ENCODE results near the gene ADGRL3. TPM values are rescaled to one million over a fixed set of nuclear protein-coding genes. Genes with fewer than 3 reads are reported as not detected.
"Not testable (repeated sequence)": the region's sequence is repeated elsewhere in the genome, so short reads cannot be mapped to it uniquely, and the experiment has no call there.

The ADGRL3 gene
- total and polyA plus RNA-seq, 2 donors = 3.1 to 70.1 TPM

DNA sequence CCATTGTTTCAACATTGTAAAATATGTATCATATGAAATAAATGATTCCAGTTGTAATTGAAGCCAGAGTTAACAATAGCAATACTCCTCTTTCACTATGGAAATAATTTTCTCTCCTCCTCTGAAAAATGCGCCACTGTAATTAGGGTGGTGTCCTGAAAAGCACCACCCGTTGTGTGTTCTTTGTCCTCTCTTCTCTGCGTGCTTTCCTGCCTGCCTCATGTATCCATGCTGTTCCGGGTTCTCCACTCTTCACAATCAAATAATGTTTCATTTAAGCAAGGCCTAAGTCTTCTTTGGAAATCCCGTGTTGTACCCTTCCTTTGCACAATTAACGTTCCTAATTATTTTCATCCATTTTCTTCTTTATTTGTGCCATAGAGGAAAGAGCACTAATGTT, 293.3 kb downstream of the ADGRL3 start:
- Histone ChIP-seq H3K36me3 (ENCODE audit: insufficient read depth) (no peaks in the 10 kb centered on the region), H3K4me3 (ENCODE audit: low read depth, low read length) (no peak overlapping the region), H3K27ac (ENCODE audit: low read depth) (no peak overlapping the region), H3K4me1 (ENCODE audit: insufficient read depth) (no peaks in the 10 kb centered on the region)
- 92% methylated on average over 6 of the region's 6 CpGs for WGBS
- DNase-seq (ENCODE audit: extremely low spot score) = no peak

DNA sequence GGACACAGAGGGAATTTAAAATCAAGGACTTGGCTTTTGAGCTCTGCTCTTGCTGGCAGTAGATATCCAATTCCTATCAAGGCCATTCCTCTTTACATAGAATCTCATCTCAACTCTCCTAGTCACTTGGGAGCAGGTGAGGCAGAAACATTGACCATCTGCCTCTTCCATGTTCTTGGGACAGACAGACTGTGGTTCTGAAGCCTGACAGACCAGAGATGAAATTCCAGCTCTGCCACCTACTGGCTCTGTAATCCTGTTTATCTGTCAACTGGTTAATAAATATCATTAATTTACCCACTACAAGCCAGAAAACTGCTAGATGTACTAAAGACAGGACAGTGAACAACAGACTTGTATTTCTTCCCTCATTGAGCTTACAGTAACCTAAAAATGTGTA, 300.8 kb downstream of the ADGRL3 start:
- DNase-seq (ENCODE audit: extremely low spot score) = no peak
- H3K4me3 ChIP-seq (ENCODE audit: low read depth, low read length) = no peak overlapping the region
- H3K36me3 ChIP-seq (ENCODE audit: insufficient read depth) = no peaks in the 10 kb centered on the region
- no peaks in the 10 kb centered on the region for H3K4me1 ChIP-seq (ENCODE audit: insufficient read depth)
- H3K27ac ChIP-seq (ENCODE audit: low read depth) = no peak overlapping the region

DNA sequence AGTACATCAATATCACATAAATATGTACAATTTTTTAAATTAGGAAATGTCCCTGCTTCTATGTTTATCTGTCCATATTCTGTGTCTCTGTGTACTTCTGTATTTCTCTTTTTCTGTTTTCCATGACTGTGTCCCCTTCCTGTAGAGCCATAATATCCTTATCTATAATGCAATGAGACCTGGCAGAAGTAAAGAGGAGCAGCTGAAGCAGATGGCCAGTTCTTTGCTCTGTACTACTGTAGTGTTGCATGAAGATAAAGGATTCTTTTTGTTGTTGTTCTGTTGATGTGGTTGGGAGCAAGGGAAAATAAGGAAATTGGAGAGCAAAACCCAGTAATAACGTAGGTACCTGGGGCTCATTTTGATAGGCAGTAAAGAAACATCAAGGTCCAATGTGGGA, 301.7 kb downstream of the ADGRL3 start:
- no peak overlapping the region for H3K4me3 ChIP-seq (ENCODE audit: low read depth, low read length)
- H3K36me3 ChIP-seq (ENCODE audit: insufficient read depth) = no peaks in the 10 kb centered on the region
- H3K27ac ChIP-seq (ENCODE audit: low read depth) = no peak overlapping the region
- DNase-seq (ENCODE audit: extremely low spot score) = no peak
- WGBS = 71% methylated on average over 1 of the region's 1 CpG
- no peaks in the 10 kb centered on the region for H3K4me1 ChIP-seq (ENCODE audit: insufficient read depth)

DNA sequence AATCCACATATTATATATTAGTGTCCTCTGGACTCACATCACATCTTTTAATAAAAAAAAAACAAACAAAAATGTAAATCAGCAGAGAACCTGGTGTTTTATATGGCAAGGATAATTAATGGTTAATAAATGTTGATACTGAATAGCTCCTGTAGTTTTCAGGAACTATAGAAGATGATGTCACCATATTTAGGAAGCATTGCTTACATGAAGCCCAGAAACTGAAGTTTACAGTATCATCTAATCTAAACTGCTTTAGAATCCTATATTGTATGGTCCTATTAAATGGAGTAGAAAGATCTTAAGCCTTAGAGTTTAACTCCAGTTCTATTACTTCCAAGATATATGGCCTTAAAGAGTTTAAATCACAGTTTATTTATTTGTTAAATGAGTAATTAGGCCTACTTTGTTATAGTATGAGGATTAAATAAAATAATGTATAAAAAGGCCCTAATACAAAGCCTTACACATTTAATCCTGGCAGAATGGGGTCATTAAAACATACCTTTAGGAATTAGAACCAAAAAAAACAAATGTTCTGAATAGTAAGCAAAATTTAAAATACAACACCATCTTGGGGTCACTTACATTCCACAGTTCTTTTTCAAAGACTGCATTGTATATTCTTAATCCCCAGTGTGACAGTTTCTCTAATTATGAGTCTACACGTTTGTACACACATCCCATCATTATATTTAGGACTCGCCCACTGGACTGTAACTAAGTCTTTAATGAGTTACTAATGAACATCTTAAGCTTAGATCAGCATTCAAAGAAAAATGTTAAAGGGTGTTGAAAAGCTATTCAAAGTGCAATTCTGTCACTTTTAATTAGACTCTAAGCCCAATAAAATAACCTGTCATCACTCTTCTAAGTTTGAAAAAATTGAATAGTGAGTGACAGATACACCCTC, 305.9 kb downstream of the ADGRL3 start:
- no peak overlapping the region for H3K4me3 ChIP-seq (ENCODE audit: low read depth, low read length)
- no peaks in the 10 kb centered on the region for H3K4me1 ChIP-seq (ENCODE audit: insufficient read depth)
- H3K27ac ChIP-seq (ENCODE audit: low read depth) = no peak overlapping the region
- no peak for DNase-seq (ENCODE audit: extremely low spot score)
- WGBS = 83% methylated on average over 2 of the region's 2 CpGs
- no peaks in the 10 kb centered on the region for H3K36me3 ChIP-seq (ENCODE audit: insufficient read depth)

DNA sequence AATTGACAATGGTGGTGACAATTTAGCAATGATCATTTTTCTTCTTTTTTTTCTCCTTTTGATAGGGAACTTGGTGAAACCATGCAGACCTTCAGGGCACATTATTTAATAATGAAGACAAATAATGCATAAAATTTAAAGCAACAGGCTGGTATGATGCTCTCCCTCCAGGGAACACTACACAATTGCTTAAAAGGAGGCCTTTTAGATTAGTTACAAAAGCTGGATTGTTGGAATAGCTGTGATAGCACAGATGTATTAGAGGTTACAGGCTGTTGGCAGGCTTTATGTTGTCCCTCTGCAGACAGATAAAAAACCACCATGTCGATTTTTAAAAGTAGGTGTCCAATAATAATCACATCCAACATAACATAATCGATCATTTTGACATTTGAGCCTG, 307.0 kb downstream of the ADGRL3 start:
- no peaks in the 10 kb centered on the region for H3K36me3 ChIP-seq (ENCODE audit: insufficient read depth)
- no peaks in the 10 kb centered on the region for H3K4me1 ChIP-seq (ENCODE audit: insufficient read depth)
- 45% methylated on average over 2 of the region's 2 CpGs for WGBS
- no peak for DNase-seq (ENCODE audit: extremely low spot score)
- no peak overlapping the region for H3K4me3 ChIP-seq (ENCODE audit: low read depth, low read length)
- no peak overlapping the region for H3K27ac ChIP-seq (ENCODE audit: low read depth)

DNA sequence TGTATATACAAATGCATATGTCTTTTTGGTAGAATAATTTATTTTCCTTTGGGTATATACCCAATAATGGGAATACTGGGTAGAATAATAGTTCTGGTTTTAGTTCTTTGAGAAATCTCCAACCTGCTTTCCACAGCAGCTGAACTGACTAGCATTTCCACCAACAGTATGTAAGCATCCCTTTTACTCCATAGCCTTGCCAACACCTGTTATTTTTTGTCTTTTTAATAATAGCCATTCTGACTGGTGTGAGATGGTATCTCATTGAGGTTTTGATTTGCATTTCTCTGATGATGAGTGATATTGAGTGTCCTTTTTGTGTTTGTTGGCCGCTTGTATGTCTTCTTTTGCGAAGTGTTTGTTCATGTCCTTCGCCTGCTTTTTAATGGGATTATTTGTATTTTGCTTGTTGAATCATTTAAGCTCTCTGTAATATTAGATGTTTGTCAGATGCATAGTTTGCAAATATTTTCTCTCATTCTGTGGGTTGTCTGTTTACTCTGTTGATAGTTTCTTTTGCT, 309.7 kb downstream of the ADGRL3 start:
- H3K4me1 ChIP-seq (ENCODE audit: insufficient read depth); H3K27ac ChIP-seq (ENCODE audit: low read depth): not testable (repeated sequence)
- WGBS = 93% methylated on average over 3 of the region's 3 CpGs

DNA sequence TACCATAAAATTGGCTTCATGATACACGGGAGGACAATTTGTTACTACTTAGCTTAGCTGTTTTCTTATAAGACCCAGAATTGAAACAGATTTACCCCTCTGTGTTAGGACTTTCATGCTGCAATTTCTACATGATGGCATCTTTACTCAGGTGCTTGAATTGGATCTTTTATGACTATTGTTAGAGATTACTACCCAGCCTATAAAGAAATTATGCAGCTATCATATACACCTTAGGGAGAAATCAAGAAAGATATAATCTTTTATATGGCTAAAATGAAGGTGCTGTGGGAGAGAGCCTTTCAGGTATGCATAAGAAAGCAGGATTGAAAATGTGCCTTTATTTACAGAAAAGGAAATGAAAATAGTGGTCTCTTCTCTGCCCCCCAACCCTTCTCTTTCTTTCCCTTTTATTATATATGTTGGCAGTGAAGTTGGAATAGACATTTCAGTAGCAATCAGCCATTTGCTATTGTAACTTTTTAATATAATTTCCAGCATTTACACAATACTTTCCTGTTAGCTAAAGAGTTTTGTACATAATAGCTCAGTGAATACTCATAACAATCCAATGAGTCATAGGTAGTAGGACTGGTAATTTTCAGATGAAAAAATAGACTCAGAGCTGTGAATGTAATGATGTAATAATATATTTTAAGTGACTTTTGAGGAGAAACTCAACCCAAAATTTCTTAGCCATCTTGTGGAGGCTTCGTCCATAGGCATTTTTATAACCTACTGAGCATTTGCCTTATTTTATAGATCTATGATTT, 311.8 kb downstream of the ADGRL3 start:
- no peak overlapping the region for H3K4me3 ChIP-seq (ENCODE audit: low read depth, low read length)
- 74% methylated on average over 2 of the region's 2 CpGs for WGBS
- no peaks in the 10 kb centered on the region for H3K36me3 ChIP-seq (ENCODE audit: insufficient read depth)
- DNase-seq (ENCODE audit: extremely low spot score) = no peak
- no peaks in the 10 kb centered on the region for H3K4me1 ChIP-seq (ENCODE audit: insufficient read depth)
- H3K27ac ChIP-seq (ENCODE audit: low read depth) = no peak overlapping the region

More for the DNA sequence above, 309.7 kb downstream of the ADGRL3 start:
- not testable (repeated sequence) for H3K4me3 ChIP-seq (ENCODE audit: low read depth, low read length); H3K36me3 ChIP-seq (ENCODE audit: insufficient read depth); DNase-seq (ENCODE audit: extremely low spot score)

DNA sequence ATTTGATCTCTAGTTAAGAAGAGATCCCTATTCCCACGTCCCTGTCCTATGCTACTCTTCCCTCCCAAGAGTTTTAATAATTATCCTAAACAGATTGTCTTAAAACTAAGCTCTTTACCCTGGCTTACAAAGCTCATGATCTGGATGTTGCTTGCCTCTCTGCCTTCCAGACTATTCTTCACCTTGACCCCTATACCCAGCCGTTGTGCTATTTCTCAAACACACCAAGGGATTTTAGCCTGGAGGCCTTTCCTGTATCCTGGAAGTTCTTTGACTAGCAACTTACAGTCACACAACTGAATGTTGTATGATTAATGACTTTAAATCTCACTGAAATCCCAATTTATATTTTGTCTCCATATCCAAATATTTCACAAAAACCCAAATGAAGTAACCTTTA, 314.9 kb downstream of the ADGRL3 start:
- Histone ChIP-seq H3K4me1 (ENCODE audit: insufficient read depth) (no peaks in the 10 kb centered on the region), H3K4me3 (ENCODE audit: low read depth, low read length) (no peak overlapping the region), H3K36me3 (ENCODE audit: insufficient read depth) (no peaks in the 10 kb centered on the region), H3K27ac (ENCODE audit: low read depth) (no peak overlapping the region)
- WGBS = 55% methylated on average over 2 of the region's 2 CpGs
- DNase-seq (ENCODE audit: extremely low spot score) = no peak

DNA sequence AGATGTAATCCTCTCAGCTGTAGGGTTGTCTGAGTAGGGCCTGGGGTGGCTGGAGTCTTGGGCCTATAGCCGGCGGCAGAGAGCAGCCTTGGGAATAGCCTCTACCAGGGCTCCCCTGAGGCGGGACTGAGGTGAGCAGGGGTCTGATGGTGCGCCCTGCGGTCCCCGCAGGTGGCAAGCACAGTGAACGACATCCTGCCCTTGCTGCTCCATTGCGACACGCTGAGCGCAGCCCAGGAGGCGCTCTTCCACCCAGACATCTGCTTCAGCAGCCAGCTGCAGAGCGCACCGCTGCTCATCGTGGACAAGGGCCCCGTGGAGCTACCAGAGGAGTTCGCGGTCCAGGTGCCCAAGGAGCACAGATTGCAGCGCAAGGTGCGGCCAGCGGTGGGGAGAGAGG, 317.0 kb downstream of the ADGRL3 start:
- H3K4me3 ChIP-seq (ENCODE audit: low read depth, low read length) = no peak overlapping the region
- 57% methylated on average over 20 of the region's 20 CpGs for WGBS
- no peaks in the 10 kb centered on the region for H3K36me3 ChIP-seq (ENCODE audit: insufficient read depth)
- no peak overlapping the region for H3K27ac ChIP-seq (ENCODE audit: low read depth)
- H3K4me1 ChIP-seq (ENCODE audit: insufficient read depth) = no peaks in the 10 kb centered on the region
- no peak for DNase-seq (ENCODE audit: extremely low spot score)

DNA sequence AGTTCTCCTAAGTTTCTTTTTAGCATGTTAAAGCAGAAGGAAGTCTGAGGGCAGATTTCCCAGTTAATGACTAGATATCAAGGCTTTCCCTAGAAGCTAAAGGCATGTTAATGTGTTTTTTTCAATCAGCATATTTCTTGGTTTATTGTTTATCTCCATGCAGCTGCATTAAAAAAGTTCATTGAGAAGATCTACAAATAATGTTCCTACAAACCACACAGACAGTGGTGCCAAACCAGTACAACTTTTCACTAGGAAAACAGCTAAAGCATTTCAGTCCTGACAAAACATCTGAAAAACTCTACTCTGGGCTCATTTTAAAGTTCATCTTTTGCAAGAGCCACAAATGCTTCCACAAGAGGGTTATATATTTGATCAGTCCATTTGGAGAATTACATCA, 320.0 kb downstream of the ADGRL3 start:
- H3K4me3 ChIP-seq (ENCODE audit: low read depth, low read length) = no peak overlapping the region
- no peaks in the 10 kb centered on the region for H3K4me1 ChIP-seq (ENCODE audit: insufficient read depth)
- no peak for DNase-seq (ENCODE audit: extremely low spot score)
- no peaks in the 10 kb centered on the region for H3K36me3 ChIP-seq (ENCODE audit: insufficient read depth)
- no peak overlapping the region for H3K27ac ChIP-seq (ENCODE audit: low read depth)

DNA sequence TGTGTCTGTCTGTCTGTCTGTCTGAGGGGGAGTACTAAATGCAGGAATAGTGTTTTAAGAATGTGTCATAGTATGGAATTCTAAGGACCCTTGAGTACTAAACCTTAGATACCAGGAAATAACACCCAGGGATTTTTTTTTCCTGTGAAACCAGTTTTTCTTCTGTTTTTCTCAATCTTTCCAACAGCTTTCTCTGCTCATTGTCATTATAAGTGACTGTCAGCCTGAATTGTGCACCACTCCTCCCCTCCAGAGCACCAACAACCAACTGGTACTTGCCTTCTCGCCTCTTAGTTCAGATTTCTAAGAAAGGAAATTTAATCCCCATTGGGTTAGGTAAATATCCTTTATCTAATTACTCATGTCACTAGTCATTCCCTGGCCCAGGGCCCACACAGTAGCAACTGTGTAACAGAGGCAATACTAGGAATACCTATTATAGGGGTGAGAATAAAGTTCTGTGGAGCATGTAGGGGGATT, 320.6 kb downstream of the ADGRL3 start:
- WGBS = 95% methylated on average over 1 of the region's 1 CpG
- DNase-seq (ENCODE audit: extremely low spot score) = no peak
- H3K4me3 ChIP-seq (ENCODE audit: low read depth, low read length) = no peak overlapping the region
- H3K4me1 ChIP-seq (ENCODE audit: insufficient read depth) = no peaks in the 10 kb centered on the region
- H3K36me3 ChIP-seq (ENCODE audit: insufficient read depth) = no peaks in the 10 kb centered on the region
- no peak overlapping the region for H3K27ac ChIP-seq (ENCODE audit: low read depth)

DNA sequence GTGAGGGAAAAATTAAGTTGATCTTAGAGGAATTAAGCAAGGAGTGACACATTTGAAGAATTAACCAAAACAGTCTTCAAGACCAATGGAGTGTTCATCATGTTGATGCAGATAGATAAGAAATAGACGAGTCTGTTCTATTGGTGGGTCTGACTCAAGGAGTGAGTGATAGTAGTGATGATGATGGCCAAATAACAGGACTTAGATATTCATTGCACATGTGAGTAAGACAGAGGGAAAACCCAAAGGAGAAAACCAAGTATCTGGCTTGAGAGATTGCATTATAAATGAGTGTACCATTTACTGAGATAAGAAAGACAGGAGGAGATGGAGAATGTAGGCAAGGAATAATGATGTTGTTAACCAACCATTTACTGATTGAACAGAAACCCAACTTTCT, 321.3 kb downstream of the ADGRL3 start:
- H3K27ac ChIP-seq (ENCODE audit: low read depth) = no peak overlapping the region
- WGBS = 96% methylated on average over 1 of the region's 1 CpG
- H3K4me3 ChIP-seq (ENCODE audit: low read depth, low read length) = no peak overlapping the region
- no peak for DNase-seq (ENCODE audit: extremely low spot score)
- H3K4me1 ChIP-seq (ENCODE audit: insufficient read depth) = no peaks in the 10 kb centered on the region
- H3K36me3 ChIP-seq (ENCODE audit: insufficient read depth) = no peaks in the 10 kb centered on the region

DNA sequence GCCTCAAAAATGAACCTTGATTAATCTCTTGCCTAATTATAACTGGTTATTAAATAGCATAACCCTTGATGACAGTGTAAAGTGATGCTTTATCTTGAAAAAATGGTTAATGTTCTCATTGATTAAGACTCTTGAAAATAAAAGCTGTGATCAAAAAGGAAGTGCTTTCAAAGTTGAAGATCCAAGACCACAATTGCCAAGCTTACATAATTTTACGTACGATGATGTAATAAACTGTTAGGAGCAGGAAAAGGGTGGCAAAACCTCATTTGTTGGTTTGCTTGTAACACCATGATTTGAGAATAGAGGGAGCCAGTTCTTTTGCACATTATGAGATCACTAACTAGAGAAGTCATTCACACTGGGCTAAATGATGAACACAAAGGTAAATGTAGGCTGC, 322.2 kb downstream of the ADGRL3 start:
- 88% methylated on average over 2 of the region's 2 CpGs for WGBS
- no peak for DNase-seq (ENCODE audit: extremely low spot score)
- no peak overlapping the region for H3K4me3 ChIP-seq (ENCODE audit: low read depth, low read length)
- no peaks in the 10 kb centered on the region for H3K36me3 ChIP-seq (ENCODE audit: insufficient read depth)
- no peak overlapping the region for H3K27ac ChIP-seq (ENCODE audit: low read depth)
- H3K4me1 ChIP-seq (ENCODE audit: insufficient read depth) = no peaks in the 10 kb centered on the region

DNA sequence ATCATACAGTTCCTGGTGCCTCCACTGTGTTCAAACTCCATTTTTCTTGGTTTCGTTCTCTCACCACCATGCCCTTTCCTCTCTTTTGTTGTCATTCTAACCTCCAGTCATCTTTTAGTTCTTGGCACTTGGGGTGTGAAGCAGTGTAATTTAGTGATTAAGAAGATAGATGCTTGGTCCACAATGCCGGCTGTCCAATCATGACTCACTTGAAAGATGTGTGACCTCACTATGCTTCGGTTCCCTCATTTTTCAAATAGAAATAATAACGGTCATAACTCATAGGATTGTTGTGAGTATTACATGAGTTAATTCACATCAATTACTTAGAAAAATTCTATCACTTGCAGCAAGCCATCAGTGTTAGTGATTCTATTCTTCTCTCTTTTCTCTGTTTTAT, 327.8 kb downstream of the ADGRL3 start:
- H3K4me1 ChIP-seq (ENCODE audit: insufficient read depth) = no peaks in the 10 kb centered on the region
- 94% methylated on average over 4 of the region's 4 CpGs for WGBS
- no peak overlapping the region for H3K27ac ChIP-seq (ENCODE audit: low read depth)
- no peaks in the 10 kb centered on the region for H3K36me3 ChIP-seq (ENCODE audit: insufficient read depth)
- DNase-seq (ENCODE audit: extremely low spot score) = no peak
- H3K4me3 ChIP-seq (ENCODE audit: low read depth, low read length) = no peak overlapping the region

Data from urinary bladder (tissue), 4 donors.